Mesothelial cell of epicardium (in vitro differentiated cells): ENCODE data around the gene XYLT1. TPM values are rescaled to one million over a fixed set of nuclear protein-coding genes. Genes with fewer than 3 reads are reported as not detected.

Source experiments
- DNase-seq, 2 experiments: peaks; one replicate each; pipeline ENCODE4 v3.0.0; 2021; ENCODE audit warnings: low spot score in 2 of 2; ENCODE audit not compliant: unreplicated experiment in 2 of 2
- H3K27ac Mint-ChIP-seq: 2 replicates; pipeline ENCODE4 v1.8.0; 2021; ENCODE audit warnings: mixed read lengths
- H3K27me3 Mint-ChIP-seq: 2 replicates; pipeline ENCODE4 v1.8.0; 2021; ENCODE audit warnings: low read depth, mixed read lengths
- H3K36me3 Mint-ChIP-seq: 2 replicates; pipeline ENCODE4 v1.8.0; 2021; ENCODE audit warnings: mixed read lengths
- H3K4me1 Mint-ChIP-seq: 2 replicates; pipeline ENCODE4 v1.8.0; 2021; ENCODE audit warnings: mixed read lengths
- H3K4me3 Mint-ChIP-seq: 2 replicates; pipeline ENCODE4 v1.8.0; 2021; ENCODE audit warnings: mild to moderate bottlenecking, moderate library complexity, mixed read lengths
- H3K9me3 Mint-ChIP-seq: 2 replicates; pipeline ENCODE4 v1.8.0; 2021; ENCODE audit warnings: mixed read lengths
- CTCF ChIP-seq: fragments of 200-600 bp; sonication (generic); IDR thresholded peaks from one replicate; pipeline ENCODE4 v1.5.0; 2021; ENCODE audit warnings: antibody characterized with exemption; ENCODE audit not compliant: unreplicated experiment
- total RNA-seq: library from RNA; stranded (reverse); gene quantifications from 3 replicates; pipeline ENCODE4 v1.2.1, GENCODE V29; 2021

Gene XYLT1
- total RNA-seq, 1 donor from 2014 or later = 15.2 TPM

- Mint-ChIP-seq H3K4me3 (no peak overlapping the region), H3K36me3 (no peaks in the 10 kb centered on the region), H3K4me1 (no peaks in the 10 kb centered on the region), H3K27ac (no peak overlapping the region), H3K9me3 (peaks cover 4% of the 10 kb centered on the region), H3K27me3 (no peaks in the 10 kb centered on the region)
- DNase-seq = no peak
- TF ChIP-seq CTCF = no peak
Measured at GRCh38 chr16:17424771-17425170, 46.0 kb downstream of the XYLT1 start.

GRCh38 chr16:17423221-17423620 is 47.5 kb downstream of the XYLT1 start:
- Mint-ChIP-seq H3K4me1 (no peaks in the 10 kb centered on the region), H3K27me3 (no peaks in the 10 kb centered on the region), H3K4me3 (no peak overlapping the region), H3K9me3 (peaks cover 4% of the 10 kb centered on the region), H3K27ac (no peak overlapping the region), H3K36me3 (no peaks in the 10 kb centered on the region)
- DNase-seq = no peak
- no peak for TF ChIP-seq CTCF

DNA sequence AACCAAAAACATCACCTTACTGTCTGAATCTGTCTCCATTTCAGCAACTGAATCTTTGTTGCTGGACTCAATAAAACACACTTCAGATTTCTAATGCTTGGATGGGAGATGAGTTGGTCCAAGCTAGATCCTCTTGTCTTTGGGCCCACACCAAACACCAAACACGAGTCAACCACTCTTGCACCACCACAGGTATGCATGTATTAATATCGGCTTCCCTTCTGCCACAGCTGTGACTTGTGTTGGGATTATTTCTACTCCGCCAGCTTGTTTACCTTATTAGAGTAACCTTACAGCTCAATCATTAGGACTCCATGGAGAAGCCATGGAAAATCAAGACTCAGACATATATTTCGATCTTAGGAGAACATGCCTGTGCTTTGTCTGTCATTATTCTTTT is 49.9 kb downstream of the XYLT1 start:
- Mint-ChIP-seq H3K27me3 (no peaks in the 10 kb centered on the region), H3K36me3 (no peaks in the 10 kb centered on the region), H3K27ac (no peak overlapping the region), H3K4me1 (peaks cover 9% of the 10 kb centered on the region), H3K4me3 (no peak overlapping the region), H3K9me3 (peaks cover 6% of the 10 kb centered on the region)
- DNase-seq = no peak
- no peak for TF ChIP-seq CTCF

DNA sequence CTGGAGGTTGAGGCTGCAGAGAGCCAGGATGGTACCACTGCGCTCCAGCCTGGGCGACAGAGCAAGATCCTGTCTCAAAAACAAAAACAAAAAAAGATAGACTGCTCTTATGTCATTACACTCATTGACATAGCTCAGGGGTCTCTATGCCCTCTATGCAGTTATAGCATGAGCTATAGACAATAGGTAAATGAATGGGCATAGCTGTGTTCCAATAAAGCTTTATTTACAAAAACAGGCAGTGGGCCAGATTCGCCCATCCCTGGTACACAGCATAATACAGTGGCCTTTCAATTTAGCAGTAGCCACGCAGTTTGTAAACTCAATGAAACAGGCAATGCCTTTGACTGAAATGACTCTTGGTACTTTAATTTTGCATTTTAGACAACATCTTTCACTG is 51.5 kb downstream of the XYLT1 start:
- no peak for TF ChIP-seq CTCF
- Mint-ChIP-seq H3K9me3 (peaks cover 3% of the 10 kb centered on the region), H3K36me3 (no peaks in the 10 kb centered on the region), H3K4me3 (no peak overlapping the region), H3K27ac (no peak overlapping the region), H3K4me1 (peaks cover 9% of the 10 kb centered on the region), H3K27me3 (no peaks in the 10 kb centered on the region)
- no peak for DNase-seq

- no peaks in the 10 kb centered on the region for H3K27me3 Mint-ChIP-seq
- peaks cover 6% of the 10 kb centered on the region for H3K9me3 Mint-ChIP-seq
- peaks cover 9% of the 10 kb centered on the region for H3K4me1 Mint-ChIP-seq
- H3K27ac Mint-ChIP-seq = no peak overlapping the region
- no peaks in the 10 kb centered on the region for H3K36me3 Mint-ChIP-seq
- DNase-seq = no peak
- no peak for TF ChIP-seq CTCF
- H3K4me3 Mint-ChIP-seq = no peak overlapping the region
Measured at GRCh38 chr16:17417740-17418139, 53.0 kb downstream of the XYLT1 start.
